ENCODE results near the gene UNC13D. TPM values are rescaled to one million over a fixed set of nuclear protein-coding genes. Genes with fewer than 3 reads are reported as not detected.
A peak's percentile ranks its signal among the peaks of the same experiment; 100 is the strongest.

Gene UNC13D
- total RNA-seq, 1 donor from 2014 or later, result 33.1 TPM

- Histone ChIP-seq H3K27me3 (no peaks in the 10 kb centered on the region), H3K36me3 (peaks cover 52 to 61% of the 10 kb centered on the region in 2 donors), H3K4me3 (no peak overlapping the region), H3K27ac (peak overlapping the region; percentile 93 to 94), H3K4me1 (peaks cover 9 to 24% of the 10 kb centered on the region in 2 donors), H3K9me3 (no peaks in the 10 kb centered on the region)
- intact Hi-C loops (cut with DNase I), result loop anchor here (1.0 kb wide), 1 partner anchor 50 kb away; the partner anchor contains the start of gene TRIM65
- TF ChIP-seq CTCF (IDR thresholded peaks at IDR 0.05), result no peak
- no peak for DNase-seq (ENCODE audit: low spot score in 2 of 2)
Measured at GRCh38 chr17:75845933-75846691, 1.9 kb upstream of the UNC13D start.

GRCh38 chr17:75845058-75845711 lies 981 bp upstream of the UNC13D start:
- H3K36me3 ChIP-seq, result peaks cover 43 to 56% of the 10 kb centered on the region in 2 donors
- peaks cover 9 to 24% of the 10 kb centered on the region in 2 donors for H3K4me1 ChIP-seq
- peak; percentile 91 to 97 (median 93) for TF ChIP-seq CTCF (IDR thresholded peaks at IDR 0.05)
- no peaks in the 10 kb centered on the region for H3K9me3 ChIP-seq
- no peaks in the 10 kb centered on the region for H3K27me3 ChIP-seq
- H3K27ac ChIP-seq, result peak overlapping the region; percentile 93 to 94
- intact Hi-C loops (cut with DNase I), result loop anchor here (1.0 kb wide), 1 partner anchor 51 kb away; the partner anchor contains the start of gene TRIM65
- peak overlapping the region in 1 of 2 donors; percentile 43 for H3K4me3 ChIP-seq
- DNase-seq (ENCODE audit: low spot score in 2 of 2), result peak; percentile 82 to 94

- Histone ChIP-seq H3K27ac (peak overlapping the region; percentile 93 to 94), H3K4me1 (peaks cover 9 to 24% of the 10 kb centered on the region in 2 donors), H3K9me3 (no peaks in the 10 kb centered on the region), H3K36me3 (peaks cover 37 to 54% of the 10 kb centered on the region in 2 donors), H3K27me3 (no peaks in the 10 kb centered on the region), H3K4me3 (peak overlapping the region in 1 of 2 donors; percentile 43)
- intact Hi-C loops (cut with DNase I), result loop anchor here (1.0 kb wide), 1 partner anchor 52 kb away; the partner anchor contains the start of gene TRIM65
- no peak for TF ChIP-seq CTCF (IDR thresholded peaks at IDR 0.05)
- no peak for DNase-seq (ENCODE audit: low spot score in 2 of 2)
Measured at GRCh38 chr17:75844530-75845057, 390 bp upstream of the UNC13D start.

GRCh38 chr17:75842963-75843576 lies 1.1 kb downstream of the UNC13D start:
- peaks cover 22 to 50% of the 10 kb centered on the region in 2 donors for H3K36me3 ChIP-seq
- intact Hi-C loops (cut with DNase I), result no loop called here
- H3K27ac ChIP-seq, result peak overlapping the region; percentile 93 to 94

More at GRCh38 chr17:75842963-75843576, 1.1 kb downstream of the UNC13D start:
- no peaks in the 10 kb centered on the region for H3K9me3 ChIP-seq
- no peaks in the 10 kb centered on the region for H3K27me3 ChIP-seq
- H3K4me1 ChIP-seq, result peaks cover 9 to 18% of the 10 kb centered on the region in 2 donors
- H3K4me3 ChIP-seq, result peak overlapping the region in 1 of 2 donors; percentile 43
- TF ChIP-seq CTCF (IDR thresholded peaks at IDR 0.05), result no peak
- DNase-seq (ENCODE audit: low spot score in 2 of 2), result no peak

Measured in ascending aorta (tissue), 2 donors.